H9 (cell line): ENCODE results near the gene IST1. TPM values are rescaled to one million over a fixed set of nuclear protein-coding genes. Genes with fewer than 3 reads are reported as not detected.

Experiments used
- DNase-seq: peaks from one replicate; pipeline ENCODE4 v3.0.0-alpha.2; 2017
- H2AFZ ChIP-seq: one replicate; pipeline ENCODE4 v1.6.1; 2013; ENCODE audit warnings: mild to moderate bottlenecking, low read length, control low read depth, moderate library complexity
- H2AK5ac ChIP-seq: 2 replicates; pipeline ENCODE4 v1.6.1; 2013; ENCODE audit warnings: low read length, control low read depth, mixed read lengths; ENCODE audit not compliant: insufficient read length
- H2BK120ac ChIP-seq: one replicate; pipeline ENCODE4 v1.6.1; 2013; ENCODE audit warnings: low read depth, mild to moderate bottlenecking, low read length, control low read depth, inconsistent platforms; ENCODE audit not compliant: poor library complexity, severe bottlenecking
- H2BK12ac ChIP-seq: 2 replicates; pipeline ENCODE4 v1.6.1; 2013; ENCODE audit warnings: low read length, control low read depth, mixed read lengths, low read depth; ENCODE audit not compliant: insufficient read length
- H2BK15ac ChIP-seq: 2 replicates; pipeline ENCODE4 v1.6.1; 2013; ENCODE audit warnings: low read depth, low read length, control low read depth
- H2BK20ac ChIP-seq: one replicate; pipeline ENCODE4 v1.6.1; 2013; ENCODE audit warnings: low read depth, mild to moderate bottlenecking, low read length, control low read depth, inconsistent platforms; ENCODE audit not compliant: poor library complexity, severe bottlenecking
- H2BK5ac ChIP-seq: 2 replicates; pipeline ENCODE4 v1.6.1; 2013; ENCODE audit warnings: low read length, control low read depth, mixed read lengths; ENCODE audit not compliant: insufficient read length
- H3K14ac ChIP-seq: 2 replicates; pipeline ENCODE4 v1.6.1; 2013; ENCODE audit warnings: low read length, control low read depth; ENCODE audit not compliant: insufficient read depth
- H3K18ac ChIP-seq: 2 replicates; pipeline ENCODE4 v1.6.1; 2013; ENCODE audit warnings: low read depth, mild to moderate bottlenecking, mixed read lengths, low read length, control low read depth; ENCODE audit not compliant: insufficient read length
- H3K23ac ChIP-seq: 2 replicates; pipeline ENCODE4 v1.6.1; 2013; ENCODE audit warnings: low read length, control low read depth, mixed read lengths, low read depth; ENCODE audit not compliant: insufficient read length
- H3K23me2 ChIP-seq: 2 replicates; pipeline ENCODE4 v1.6.1; 2013; ENCODE audit warnings: low read depth, mild to moderate bottlenecking, mixed read lengths, low read length, control low read depth; ENCODE audit not compliant: insufficient read length, poor library complexity, severe bottlenecking
- H3K27ac ChIP-seq: 2 replicates; pipeline ENCODE4 v1.5.1; 2013; ENCODE audit warnings: low read length, control low read depth, mixed read lengths, low read depth; ENCODE audit not compliant: insufficient read length
- H3K27me3 ChIP-seq: 2 replicates; pipeline ENCODE4 v1.6.1; 2013; ENCODE audit warnings: low read length, control low read depth, inconsistent platforms; ENCODE audit not compliant: insufficient read depth
- H3K4ac ChIP-seq: 2 replicates; pipeline ENCODE4 v1.6.1; 2013; ENCODE audit warnings: low read depth, mild to moderate bottlenecking, control low read depth, inconsistent platforms, low read length, moderate library complexity
- H3K4me1 ChIP-seq: 2 replicates; pipeline ENCODE4 v1.6.1; 2013; ENCODE audit warnings: low read length, control low read depth, inconsistent platforms; ENCODE audit not compliant: insufficient read depth
- H3K4me2 ChIP-seq: 2 replicates; pipeline ENCODE4 v1.6.1; 2013; ENCODE audit warnings: low read length, control low read depth, mixed read lengths; ENCODE audit not compliant: insufficient read length, insufficient read depth
- H3K56ac ChIP-seq: 2 replicates; pipeline ENCODE4 v1.6.1; 2013; ENCODE audit warnings: low read depth, mild to moderate bottlenecking, mixed read lengths, low read length, control low read depth; ENCODE audit not compliant: insufficient read length
- H3K79me1 ChIP-seq: 2 replicates; pipeline ENCODE4 v1.6.1; 2013; ENCODE audit warnings: low read depth, mild to moderate bottlenecking, moderate library complexity, low read length, control low read depth, inconsistent platforms; ENCODE audit not compliant: insufficient read depth, poor library complexity, severe bottlenecking
- H3K79me2 ChIP-seq: 2 replicates; pipeline ENCODE4 v1.6.1; 2013; ENCODE audit warnings: low read length, control low read depth, inconsistent platforms; ENCODE audit not compliant: insufficient read depth
- H3K9ac ChIP-seq: 2 replicates; pipeline ENCODE4 v1.6.1; 2013; ENCODE audit warnings: low read length, control low read depth, mixed read lengths; ENCODE audit not compliant: insufficient read length; ENCODE audit errors: extremely low read depth
- H3K9me3 ChIP-seq: one replicate; pipeline ENCODE4 v1.6.1; 2013; ENCODE audit warnings: low read depth, low read length, inconsistent platforms; ENCODE audit not compliant: control insufficient read depth
- H3T11ph ChIP-seq: one replicate; pipeline ENCODE4 v1.6.1; 2013; ENCODE audit warnings: mild to moderate bottlenecking, low read length, control low read depth, inconsistent platforms
- H4K20me1 ChIP-seq: one replicate; pipeline ENCODE4 v1.6.1; 2013; ENCODE audit not compliant: control insufficient read depth, insufficient read length, insufficient read depth
- H4K5ac ChIP-seq: 2 replicates; pipeline ENCODE4 v1.6.1; 2013; ENCODE audit warnings: low read depth, mild to moderate bottlenecking, mixed read lengths, low read length, control low read depth; ENCODE audit not compliant: insufficient read length
- H4K8ac ChIP-seq: replicated peaks from 2 replicates; pipeline ENCODE4 v1.6.1; 2013; ENCODE audit warnings: low read length, control low read depth, mixed read lengths, low read depth; ENCODE audit not compliant: insufficient read length
- H4K91ac ChIP-seq: 2 replicates; pipeline ENCODE4 v1.6.1; 2013; ENCODE audit warnings: low read depth, mild to moderate bottlenecking, moderate library complexity, mixed read lengths, low read length, control low read depth; ENCODE audit not compliant: insufficient read length
- H3K27ac Mint-ChIP-seq, 3 experiments: 2 replicates in 2 of 3; 3 replicates in 1 of 3; pipeline ENCODE4 v1.8.0; 2020 to 2021; ENCODE audit warnings: mixed read lengths in 3 of 3, mild to moderate bottlenecking in 1 of 3, moderate library complexity in 1 of 3
- H3K27me3 Mint-ChIP-seq: 2 replicates; pipeline ENCODE4 v1.8.0; 2021; ENCODE audit warnings: low read depth, mild to moderate bottlenecking, moderate library complexity, mixed read lengths
- H3K36me3 Mint-ChIP-seq, 3 experiments: 2 replicates in 2 of 3; 3 replicates in 1 of 3; pipeline ENCODE4 v1.8.0; 2020 to 2021; ENCODE audit warnings: low read depth in 3 of 3, mixed read lengths in 3 of 3; ENCODE audit not compliant: insufficient read depth in 1 of 3
- H3K4me1 Mint-ChIP-seq, 2 experiments: 2 replicates each; pipeline ENCODE4 v1.8.0; 2020; ENCODE audit warnings: mixed read lengths in 2 of 2
- H3K4me3 Mint-ChIP-seq, 2 experiments: 2 replicates in 1 of 2; 3 replicates in 1 of 2; pipeline ENCODE4 v1.8.0; 2020 to 2021; ENCODE audit warnings: mild to moderate bottlenecking in 2 of 2, mixed read lengths in 2 of 2, moderate library complexity in 1 of 2
- H3K9me3 Mint-ChIP-seq, 2 experiments: 2 replicates in 1 of 2; 3 replicates in 1 of 2; pipeline ENCODE4 v1.8.0; 2020; ENCODE audit warnings: mild to moderate bottlenecking in 2 of 2, mixed read lengths in 2 of 2, moderate library complexity in 1 of 2
- CTCF ChIP-seq: fragments of 200-600 bp; sonication (generic); conservative IDR thresholded peaks from 3 replicates; pipeline ENCODE4 v1.8.0; 2021; ENCODE audit warnings: antibody characterized with exemption, mild to moderate bottlenecking
- WGBS: extraction: QIAGEN DNeasy Blood & Tissue Kit; methylation state at CpG from one replicate; pipeline ENCODE4 v1.1.7; 2013; ENCODE audit warnings: missing lambda C conversion rate, low lambda C conversion rate, mixed read lengths; ENCODE audit not compliant: insufficient read length; ENCODE audit errors: extremely low coverage; 5-methylcytosine and 5-hydroxymethylcytosine counted together
- total RNA-seq: library from RNA; stranded (reverse); gene quantifications from 2 replicates; pipeline ENCODE4 v1.2.1, GENCODE V29; 2021

Gene IST1
- total RNA-seq, 1 experiment from 2014 or later: 263 TPM

GRCh38 chr16:71945616-71946015 is 50.3 kb downstream of the IST1 start:
- Histone ChIP-seq H3K23me2 (no peaks in the 10 kb centered on the region), H3K9me3 (no peaks in the 10 kb centered on the region), H3K4ac (no peak overlapping the region), H2AK5ac (no peak overlapping the region), H4K5ac (no peak overlapping the region), H4K20me1 (no peaks in the 10 kb centered on the region), H2BK12ac (no peak overlapping the region), H3K27ac (no peak overlapping the region), H3K14ac (no peak overlapping the region), H3K18ac (no peak overlapping the region), H3K27me3 (no peaks in the 10 kb centered on the region), H2BK5ac (no peak overlapping the region), H3K4me2 (no peak overlapping the region), H2BK120ac (no peak overlapping the region), H2AFZ (no peak overlapping the region), H3K9ac (no peak overlapping the region), H3K4me1 (no peaks in the 10 kb centered on the region), H3K79me1 (no peaks in the 10 kb centered on the region), H3T11ph (no peak overlapping the region), H2BK20ac (no peak overlapping the region), H4K8ac (no peak overlapping the region), H3K23ac (no peak overlapping the region), H2BK15ac (no peak overlapping the region), H3K79me2 (no peaks in the 10 kb centered on the region), H3K56ac (no peak overlapping the region), H4K91ac (no peak overlapping the region)
- H3K27me3 Mint-ChIP-seq: peaks cover 10% of the 10 kb centered on the region
- no peak overlapping the region for H3K27ac Mint-ChIP-seq
- peaks cover 0 to 4% of the 10 kb centered on the region in 2 experiments; a peak in 3 of 4 replicates for H3K4me1 Mint-ChIP-seq
- H3K4me3 Mint-ChIP-seq: no peak overlapping the region
- H3K9me3 Mint-ChIP-seq: peaks cover 3 to 4% of the 10 kb centered on the region in 2 experiments; a peak in 2 of 5 replicates
- WGBS: no CpG with 5 or more reads among the region's 6 CpGs
- no peaks in the 10 kb centered on the region for H3K36me3 Mint-ChIP-seq
- DNase-seq: no peak
- TF ChIP-seq CTCF: no peak
